HepG2 (cell line): ENCODE results near the gene LRRC8C. TPM values are rescaled to one million over a fixed set of nuclear protein-coding genes. Genes with fewer than 3 reads are reported as not detected.
A peak's percentile ranks its signal among the peaks of the same experiment; 100 is the strongest.

Experiments
- ASH2L ChIP-seq: fragments of 300-600, 200-600 bp; sonication (generic); IDR thresholded peaks from 2 replicates; pipeline ENCODE4 v1.7.0; 2017; ENCODE audit warnings: low read depth, mild to moderate bottlenecking, moderate library complexity, mixed read lengths, low read length; ENCODE audit not compliant: insufficient read length
- CEBPG ChIP-seq: IDR thresholded peaks from 2 replicates; pipeline ENCODE4 v1.6.1; 2016
- GLI4 ChIP-seq: sonication (generic); formaldehyde crosslinking; IDR thresholded peaks from 2 replicates; pipeline ENCODE4 v1.5.1; 2020; ENCODE audit warnings: missing genetic modification reagents, mild to moderate bottlenecking, moderate library complexity, borderline replicate concordance
- HCFC1 ChIP-seq: fragments of 150-350 bp; IDR thresholded peaks from 2 replicates; pipeline ENCODE4 v1.6.1; 2014; ENCODE audit warnings: low read depth, low read length
- HDAC2 ChIP-seq: sonication (generic); formaldehyde crosslinking; IDR thresholded peaks from 2 replicates; pipeline ENCODE4 v1.4.0; 2020; ENCODE audit warnings: missing genetic modification reagents
- MAF1 ChIP-seq: sonication (generic); formaldehyde crosslinking; IDR thresholded peaks from 2 replicates; pipeline ENCODE4 v1.5.0; 2020; ENCODE audit warnings: missing genetic modification reagents, borderline replicate concordance
- ONECUT2 ChIP-seq: sonication (generic); formaldehyde crosslinking; IDR thresholded peaks from 2 replicates; pipeline ENCODE4 v1.4.0; 2020; ENCODE audit warnings: missing genetic modification reagents
- RCOR2 ChIP-seq: IDR thresholded peaks from 2 replicates; pipeline ENCODE4 v1.6.1; 2016; ENCODE audit warnings: missing biosample characterization, missing genetic modification reagents
- SSRP1 ChIP-seq: IDR thresholded peaks from 2 replicates; pipeline ENCODE4 v1.6.1; 2016; ENCODE audit warnings: control low read depth
- STAT5B ChIP-seq: sonication (generic); formaldehyde crosslinking; IDR thresholded peaks from 2 replicates; pipeline ENCODE4 v1.4.0; 2020; ENCODE audit warnings: missing genetic modification reagents
- TBX3 ChIP-seq: fragments of 450-650 bp; IDR thresholded peaks from 2 replicates; pipeline ENCODE4 v1.6.1; 2017; ENCODE audit warnings: antibody characterized with exemption, mild to moderate bottlenecking, inconsistent platforms, borderline replicate concordance
- ZBTB38 ChIP-seq: sonication (generic); formaldehyde crosslinking; IDR thresholded peaks from 2 replicates; pipeline ENCODE4 v1.5.1; 2020; ENCODE audit warnings: mild to moderate bottlenecking, missing genetic modification reagents
- ZFP36 ChIP-seq: fragments of 150-350 bp; IDR thresholded peaks from 2 replicates; pipeline ENCODE4 v1.6.1; 2018; ENCODE audit warnings: borderline replicate concordance, low read length, low read depth; ENCODE audit not compliant: partially characterized antibody
- ZFY ChIP-seq: sonication (generic); formaldehyde crosslinking; IDR thresholded peaks from 2 replicates; pipeline ENCODE4 v1.4.0; 2020; ENCODE audit warnings: missing genetic modification reagents
- ZMAT5 ChIP-seq: sonication (generic); formaldehyde crosslinking; IDR thresholded peaks from 2 replicates; pipeline ENCODE4 v1.5.0; 2020; ENCODE audit warnings: mild to moderate bottlenecking, low read depth, missing genetic modification reagents, borderline replicate concordance
- ZNF253 ChIP-seq: sonication (generic); formaldehyde crosslinking; IDR thresholded peaks from 2 replicates; pipeline ENCODE4 v1.8.0; 2022; ENCODE audit warnings: mild to moderate bottlenecking, missing genetic modification reagents, borderline replicate concordance
- ZNF333 ChIP-seq: sonication (generic); formaldehyde crosslinking; IDR thresholded peaks from 2 replicates; pipeline ENCODE4 v1.4.0; 2020; ENCODE audit warnings: mild to moderate bottlenecking, missing genetic modification reagents, borderline replicate concordance
- ZNF501 ChIP-seq: sonication (generic); formaldehyde crosslinking; IDR thresholded peaks from 2 replicates; pipeline ENCODE4 v1.5.1; 2020; ENCODE audit warnings: mild to moderate bottlenecking, moderate library complexity, missing genetic modification reagents
- ZNF577 ChIP-seq: sonication (generic); formaldehyde crosslinking; IDR thresholded peaks from 2 replicates; pipeline ENCODE4 v1.4.0; 2020; ENCODE audit warnings: mild to moderate bottlenecking, low read depth, missing genetic modification reagents, borderline replicate concordance
- ZNF615 ChIP-seq: sonication (generic); formaldehyde crosslinking; IDR thresholded peaks from 2 replicates; pipeline ENCODE4 v1.5.0; 2020; ENCODE audit warnings: mild to moderate bottlenecking, missing genetic modification reagents, borderline replicate concordance
- polyA plus RNA-seq, 8 experiments: library from polyadenylated mRNA; depleted of rRNA in 3 of 8; stranded (reverse) in 7 of 8; unstranded in 1 of 8; fragments of >200 nt; fragmentation: Illumina TruSeq in 4 of 8; extraction: Trizol in 4 of 8; gene quantifications; 2 replicates each; pipeline versions ENCODE4 v1.2.1 to v1.2.3, GENCODE V29; 2011 to 2016; ENCODE audit warnings: low read depth in 4 of 8, missing spikeins in 1 of 8, mixed read lengths in 1 of 8; ENCODE audit not compliant: insufficient read depth in 1 of 8
- total RNA-seq, 5 experiments: library from RNA; depleted of rRNA; stranded (reverse); fragments of >200 nt; fragmentation: Illumina TruSeq; extraction: Trizol; gene quantifications; 2 replicates each; pipeline ENCODE4 v1.2.3, GENCODE V29; 2016; ENCODE audit warnings: low read depth in 1 of 5
- TF ChIP-seq, protein P1 (sequence below): sonication (generic); formaldehyde crosslinking; IDR thresholded peaks from 2 replicates; pipeline ENCODE4 v1.5.0; 2020; ENCODE audit warnings: mild to moderate bottlenecking, missing genetic modification reagents
- TF ChIP-seq, protein P2 (sequence below): sonication (generic); formaldehyde crosslinking; IDR thresholded peaks from 2 replicates; pipeline ENCODE4 v1.4.0; 2020; ENCODE audit warnings: missing genetic modification reagents

Gene LRRC8C
- total and polyA plus RNA-seq, 2 of the 13 experiments (the other 11 are each of a cell fraction or from before 2014, with no cell fraction given): 0.22 to 0.32 TPM

DNA sequence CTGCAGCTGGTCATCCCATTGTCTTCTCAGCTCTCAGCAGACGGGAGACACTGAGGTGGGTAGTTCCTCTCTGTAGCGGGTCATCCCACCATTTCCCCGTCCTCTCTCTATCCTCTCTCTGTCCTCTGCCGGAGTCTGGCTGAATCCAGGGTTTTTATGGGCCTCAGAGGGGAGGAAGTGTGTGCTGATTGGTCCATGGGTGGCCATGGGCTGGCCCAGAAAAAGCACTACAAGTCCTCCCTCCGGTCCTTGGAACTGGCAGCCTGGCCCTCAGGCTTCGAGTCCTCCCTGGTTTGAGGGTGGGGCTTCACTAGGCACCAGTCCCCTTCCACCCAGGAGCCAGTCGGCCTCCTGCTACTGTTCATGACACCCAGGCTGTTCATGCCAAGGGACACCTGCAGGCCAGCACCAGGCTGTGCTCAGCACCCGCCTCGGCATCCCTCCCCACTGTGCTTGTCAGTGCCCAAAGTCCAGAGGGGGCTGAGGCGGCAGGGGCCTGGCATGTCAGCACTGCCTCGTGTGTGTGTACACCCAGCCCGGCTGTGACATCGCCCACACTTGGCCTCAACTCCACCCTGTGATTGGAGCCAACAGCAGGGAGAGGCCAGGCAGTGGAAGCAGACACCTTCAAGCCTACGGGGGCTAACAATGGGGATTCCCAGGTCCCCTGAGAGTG, 23.0 kb upstream of the LRRC8C start (continued):
- no peak for TF ChIP-seq TBX3
- no peak for TF ChIP-seq RCOR2
- no peak for TF ChIP-seq ZFY (CRISPR knock-in tag)
- TF ChIP-seq ONECUT2 (CRISPR knock-in tag): no peak
- no peak for TF ChIP-seq HCFC1
- no peak for TF ChIP-seq CEBPG (CRISPR knock-in tag)
- no peak for TF ChIP-seq ZNF577 (CRISPR knock-in tag)
- TF ChIP-seq ZNF615 (CRISPR knock-in tag): no peak
- TF ChIP-seq, protein P1, sequence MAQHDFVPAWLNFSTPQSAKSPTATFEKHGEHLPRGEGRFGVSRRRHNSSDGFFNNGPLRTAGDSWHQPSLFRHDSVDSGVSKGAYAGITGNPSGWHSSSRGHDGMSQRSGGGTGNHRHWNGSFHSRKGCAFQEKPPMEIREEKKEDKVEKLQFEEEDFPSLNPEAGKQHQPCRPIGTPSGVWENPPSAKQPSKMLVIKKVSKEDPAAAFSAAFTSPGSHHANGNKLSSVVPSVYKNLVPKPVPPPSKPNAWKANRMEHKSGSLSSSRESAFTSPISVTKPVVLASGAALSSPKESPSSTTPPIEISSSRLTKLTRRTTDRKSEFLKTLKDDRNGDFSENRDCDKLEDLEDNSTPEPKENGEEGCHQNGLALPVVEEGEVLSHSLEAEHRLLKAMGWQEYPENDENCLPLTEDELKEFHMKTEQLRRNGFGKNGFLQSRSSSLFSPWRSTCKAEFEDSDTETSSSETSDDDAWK: no peak
- TF ChIP-seq ZNF333: no peak
- no peak for TF ChIP-seq SSRP1 (CRISPR knock-in tag)
- 0 out of 2 replicates have a peak, but pooled peaks have one; percentile 18 for TF ChIP-seq HDAC2 (CRISPR knock-in tag)
- 0 out of 2 replicates have a peak, but pooled peaks have one; percentile 29 for TF ChIP-seq ZNF501 (CRISPR knock-in tag)
- TF ChIP-seq, protein P2, sequence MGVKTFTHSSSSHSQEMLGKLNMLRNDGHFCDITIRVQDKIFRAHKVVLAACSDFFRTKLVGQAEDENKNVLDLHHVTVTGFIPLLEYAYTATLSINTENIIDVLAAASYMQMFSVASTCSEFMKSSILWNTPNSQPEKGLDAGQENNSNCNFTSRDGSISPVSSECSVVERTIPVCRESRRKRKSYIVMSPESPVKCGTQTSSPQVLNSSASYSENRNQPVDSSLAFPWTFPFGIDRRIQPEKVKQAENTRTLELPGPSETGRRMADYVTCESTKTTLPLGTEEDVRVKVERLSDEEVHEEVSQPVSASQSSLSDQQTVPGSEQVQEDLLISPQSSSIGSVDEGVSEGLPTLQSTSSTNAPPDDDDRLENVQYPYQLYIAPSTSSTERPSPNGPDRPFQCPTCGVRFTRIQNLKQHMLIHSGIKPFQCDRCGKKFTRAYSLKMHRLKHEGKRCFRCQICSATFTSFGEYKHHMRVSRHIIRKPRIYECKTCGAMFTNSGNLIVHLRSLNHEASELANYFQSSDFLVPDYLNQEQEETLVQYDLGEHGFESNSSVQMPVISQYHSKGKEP: no peak
- no peak for TF ChIP-seq ZNF253 (CRISPR knock-in tag)
- no peak for TF ChIP-seq ZMAT5 (CRISPR knock-in tag)
- no peak for TF ChIP-seq MAF1 (CRISPR knock-in tag)
- no peak for TF ChIP-seq GLI4 (CRISPR knock-in tag)
- TF ChIP-seq ASH2L: no peak
- TF ChIP-seq ZBTB38 (CRISPR knock-in tag): no peak
- no peak for TF ChIP-seq STAT5B
- no peak for TF ChIP-seq ZFP36
